Left colon (tissue), 2 donors: ENCODE results near the gene MS4A7. TPM values are rescaled to one million over a fixed set of nuclear protein-coding genes. Genes with fewer than 3 reads are reported as not detected.

Experiments used
- ATAC-seq: fragments of 200-7000 bp; cut with Tn5 transposase; one replicate; pipeline ENCODE4 v1.9.1; 2020; ENCODE audit warnings: mild to moderate bottlenecking, moderate library complexity
- DNase-seq, 2 donors: peaks; one replicate each; pipeline ENCODE4 v3.0.0-alpha.2; 2020
- intact Hi-C, 2 donors: fragments of 100-400 bp; cut with DNase I in 1 of 2; cut with micrococcal nuclease in 1 of 2; formaldehyde crosslinking; loops; one replicate each; pipeline versions ENCODE4 v1.11.2 to v1.14.0; 2022; cut with DNase I, micrococcal nuclease
- total RNA-seq, 2 donors: library from RNA; stranded (reverse); fragmentation: NEBNext Ultra II Directional; extraction: Animal tissue kit (Norgen Biotek cat#: 25700); gene quantifications; one replicate each; pipeline ENCODE4 v1.2.1, GENCODE V29; 2021
- donor health status: DM: no; HTN: no; CAD: no.
- donor health status: DM: yes; HTN: yes; CAD: no.

The MS4A7 gene
- total RNA-seq, 2 donors from 2014 or later = 9.8 to 38.3 TPM

- ATAC-seq (no peak), DNase-seq (no peak)
- intact Hi-C loops = no loop called here
These were observed 10.4 kb upstream of the MS4A7 start for GRCh38 chr11:60367896-60368295.

- ATAC-seq (peak; percentile 20), DNase-seq (no peak)
- intact Hi-C loops = no loop called here
These were observed 8.0 kb upstream of the MS4A7 start for GRCh38 chr11:60370252-60370810.

GRCh38 chr11:60370811-60371298, 7.5 kb upstream of the MS4A7 start:
- ATAC-seq (peak; percentile 85), DNase-seq (no peak)
- intact Hi-C loops = no loop called here

GRCh38 chr11:60371386-60371785, 6.9 kb upstream of the MS4A7 start:
- DNase-seq (no peak), ATAC-seq (no peak)
- intact Hi-C loops = no loop called here

- intact Hi-C loops = no loop called here
- no peak for DNase-seq
- ATAC-seq = no peak
These were observed 6.5 kb upstream of the MS4A7 start for GRCh38 chr11:60371854-60372253.

GRCh38 chr11:60372767-60373166, 5.6 kb upstream of the MS4A7 start:
- no peak for DNase-seq
- intact Hi-C loops = no loop called here
- ATAC-seq = no peak

GRCh38 chr11:60375316-60375715, 3.0 kb upstream of the MS4A7 start:
- intact Hi-C loops = no loop called here
- ATAC-seq (no peak), DNase-seq (no peak)

- DNase-seq (no peak), ATAC-seq (no peak)
- intact Hi-C loops = no loop called here
These were observed 1.7 kb upstream of the MS4A7 start for GRCh38 chr11:60376601-60377000.

DNA sequence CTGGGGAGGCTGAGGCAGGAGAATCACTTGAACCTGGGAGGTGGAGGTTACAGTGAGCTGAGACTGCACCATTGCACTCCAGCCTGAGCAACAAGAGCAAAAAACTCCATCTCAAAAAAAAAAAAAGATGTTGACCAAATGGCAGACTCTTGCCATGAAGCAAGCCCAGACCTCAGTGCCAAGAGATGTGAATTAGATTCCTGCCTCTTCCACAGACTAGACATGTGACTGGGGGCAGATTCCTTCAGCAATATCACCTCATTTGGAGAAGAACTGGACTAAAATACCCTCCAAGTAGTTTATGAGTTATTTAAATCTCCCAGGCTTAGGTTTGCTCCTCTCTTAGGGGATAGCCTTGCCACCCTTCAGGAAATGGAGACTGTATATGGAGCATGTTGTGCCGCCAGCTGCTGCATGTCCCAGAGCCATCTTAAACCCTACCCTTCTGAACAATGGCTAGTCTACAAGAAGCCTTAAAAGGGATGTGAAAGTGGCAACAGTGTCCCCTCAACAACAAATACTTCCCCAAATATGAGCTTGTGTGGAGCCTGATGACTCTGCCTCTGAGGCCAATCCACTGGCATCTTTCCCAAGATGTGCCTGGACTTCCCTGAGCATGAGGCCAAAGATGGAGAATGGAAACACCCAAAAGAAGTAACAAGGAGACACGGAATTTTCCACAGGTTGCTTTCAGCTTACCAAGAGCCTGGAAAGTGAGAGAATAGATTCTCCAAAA, 763 bp upstream of the MS4A7 start:
- intact Hi-C loops = no loop called here
- ATAC-seq (no peak), DNase-seq (peak; percentile 31 to 56)

DNA sequence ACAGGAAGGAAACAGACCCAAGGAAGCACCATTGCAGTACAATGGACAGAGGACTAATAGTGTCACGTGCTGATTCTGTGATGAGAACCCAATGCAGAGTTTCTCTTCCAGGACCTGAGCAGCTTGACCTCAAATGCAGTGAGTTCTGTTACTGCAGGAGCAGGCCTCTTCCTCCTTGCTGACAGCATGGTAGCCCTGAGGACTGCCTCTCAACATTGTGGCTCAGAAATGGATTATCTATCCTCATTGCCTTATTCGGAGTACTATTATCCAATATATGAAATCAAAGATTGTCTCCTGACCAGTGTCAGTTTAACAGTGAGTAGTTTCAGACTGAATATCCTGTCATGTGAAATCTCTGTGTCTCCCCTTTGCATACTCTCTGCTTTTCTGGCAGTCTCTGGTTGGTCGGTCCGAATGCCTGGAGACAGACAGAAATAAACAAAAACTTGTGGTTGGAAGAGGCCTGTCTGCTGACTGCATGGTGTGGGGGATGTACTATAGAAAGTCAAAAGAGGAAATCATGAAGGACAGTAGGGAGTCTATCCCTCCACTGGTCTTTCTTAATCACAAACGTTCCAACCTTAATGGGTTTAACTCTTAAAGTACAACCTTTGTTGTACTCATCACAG, 11.1 kb downstream of the MS4A7 start:
- ATAC-seq = no peak

DNA sequence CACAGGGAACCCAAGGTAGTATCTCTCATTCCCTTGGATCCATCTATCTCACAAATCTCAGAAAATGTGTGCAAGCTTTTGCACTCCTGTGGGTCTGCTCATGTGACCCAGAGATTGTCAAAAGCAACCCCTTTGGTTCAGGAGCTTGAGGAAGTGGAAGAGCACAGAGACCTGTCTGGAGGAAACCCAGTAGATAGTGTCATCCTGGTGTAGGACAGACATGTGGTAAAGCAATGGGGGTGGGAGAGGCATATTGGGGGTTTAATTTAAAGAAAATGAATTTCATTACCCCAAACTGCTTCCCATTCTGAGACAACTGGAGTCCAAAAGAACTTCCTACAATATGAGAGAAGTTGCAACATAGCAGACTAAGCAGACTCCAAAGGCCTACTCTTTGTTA, 12.1 kb downstream of the MS4A7 start:
- intact Hi-C loops = no loop called here
- no peak for ATAC-seq

More for the DNA sequence above, 11.1 kb downstream of the MS4A7 start:
- intact Hi-C loops = no loop called here
- no peak for DNase-seq

DNA sequence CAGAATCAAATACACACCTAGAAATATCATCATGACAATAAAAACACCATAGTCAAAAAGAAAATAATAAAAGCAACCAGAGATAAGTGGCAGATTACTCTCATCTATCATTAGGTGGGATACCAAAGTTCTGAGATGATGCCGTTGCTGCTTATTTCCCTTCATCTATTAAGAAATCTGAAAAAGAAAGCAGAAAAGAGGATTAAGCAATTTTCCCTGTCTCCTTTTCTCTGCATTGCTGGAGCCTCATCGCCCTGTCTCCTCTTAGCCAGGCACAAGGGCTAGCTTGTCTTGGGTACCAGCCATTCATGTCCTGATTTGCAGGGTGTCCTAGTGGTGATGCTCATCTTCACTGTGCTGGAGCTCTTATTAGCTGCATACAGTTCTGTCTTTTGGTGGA, 14.0 kb downstream of the MS4A7 start:
- ATAC-seq (no peak), DNase-seq (no peak)
- intact Hi-C loops = no loop called here

More for the DNA sequence above, 12.1 kb downstream of the MS4A7 start:
- no peak for DNase-seq

DNA sequence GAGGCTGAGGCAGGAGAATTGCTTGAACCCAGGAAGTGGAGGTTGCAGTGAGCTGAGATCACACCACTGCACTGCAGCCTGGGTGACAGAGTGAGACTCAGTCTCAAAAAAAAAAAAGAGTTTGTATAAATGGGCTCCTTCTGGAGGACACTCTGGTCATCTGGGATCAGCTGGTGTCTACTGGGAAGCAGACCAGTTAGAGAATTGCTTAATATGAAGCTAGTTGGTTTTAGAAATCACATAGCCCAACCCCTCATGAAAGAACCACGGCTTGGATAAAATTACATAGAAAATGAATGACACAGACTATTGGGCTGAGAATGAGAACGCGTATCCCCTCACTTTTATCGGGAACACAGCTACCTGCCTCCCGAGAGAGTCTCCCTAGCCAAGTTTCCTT, 14.7 kb downstream of the MS4A7 start:
- ATAC-seq (no peak), DNase-seq (no peak)
- intact Hi-C loops = no loop called here

GRCh38 chr11:60394666-60395380, 16.5 kb downstream of the MS4A7 start:
- no peak for DNase-seq
- intact Hi-C loops = no loop called here
- no peak for ATAC-seq

GRCh38 chr11:60396382-60396781, 18.1 kb downstream of the MS4A7 start, which contains the start of gene MS4A14:
Gene MS4A14, plus strand, starts transcription at chr11:60396459. Its CDS starts 120 bp downstream, at chr11:60396579.
- DNase-seq (no peak), ATAC-seq (peak; percentile 44)
- intact Hi-C loops = no loop called here

- intact Hi-C loops = no loop called here
- DNase-seq = no peak
- peak; percentile 35 for ATAC-seq
These were observed 18.5 kb downstream of the MS4A7 start for GRCh38 chr11:60396799-60397198.

- DNase-seq = no peak
- ATAC-seq = no peak
- intact Hi-C loops = no loop called here
These were observed 41.7 kb downstream of the MS4A7 start for GRCh38 chr11:60420015-60420414.

GRCh38 chr11:60422609-60423008, 44.3 kb downstream of the MS4A7 start:
- no peak for DNase-seq

DNA sequence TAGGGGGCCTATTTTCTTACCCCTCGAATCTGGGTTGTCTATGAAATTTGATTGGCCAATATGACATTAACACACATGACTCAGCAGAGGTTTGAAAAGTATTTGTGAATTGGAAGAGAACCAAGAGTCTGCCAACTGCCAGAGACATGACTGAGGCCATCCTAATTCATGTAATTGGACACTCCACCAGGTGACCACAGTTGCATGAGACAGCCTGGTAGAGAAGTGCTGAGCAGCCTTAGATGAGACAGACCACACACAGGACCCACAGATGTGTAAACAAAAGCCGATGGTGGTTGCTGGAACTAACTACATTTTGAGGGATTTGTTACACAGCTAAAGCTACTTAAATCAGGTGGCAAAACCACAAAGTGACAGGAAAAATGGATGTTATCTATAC, 50.2 kb downstream of the MS4A7 start:
- ATAC-seq (no peak), DNase-seq (no peak)
- intact Hi-C loops = no loop called here

More at GRCh38 chr11:60422609-60423008, 44.3 kb downstream of the MS4A7 start:
- intact Hi-C loops = no loop called here
- ATAC-seq = no peak
